Skin epidermis (tissue), 12 donors: ENCODE data around the gene CGB3.

ENCODE experiments used
- H3K27ac ChIP-seq, 21 experiments: fragments of 200-600 bp; sonication (generic) in 11 of 21; one replicate each; pipeline ENCODE4 v1.5.0; 2020; ENCODE audit warnings: mild to moderate bottlenecking in 3 of 21, inconsistent platforms in 2 of 21, moderate library complexity in 2 of 21
- H3K4me3 ChIP-seq, 7 experiments: fragments of 200-600 bp; sonication (generic) in 2 of 7; one replicate each; pipeline ENCODE4 v1.5.0; 2020; ENCODE audit warnings: inconsistent platforms in 2 of 7, mild to moderate bottlenecking in 2 of 7, moderate library complexity in 1 of 7

The CGB3 gene

GRCh38 chr19:48992581-48993174 is 31.5 kb downstream of the CGB3 start:
- Histone ChIP-seq H3K27ac (peak overlapping the region; percentile 34 to 98 (median 89)), H3K4me3 (peak overlapping the region; percentile 64 to 88 (median 78))

DNA sequence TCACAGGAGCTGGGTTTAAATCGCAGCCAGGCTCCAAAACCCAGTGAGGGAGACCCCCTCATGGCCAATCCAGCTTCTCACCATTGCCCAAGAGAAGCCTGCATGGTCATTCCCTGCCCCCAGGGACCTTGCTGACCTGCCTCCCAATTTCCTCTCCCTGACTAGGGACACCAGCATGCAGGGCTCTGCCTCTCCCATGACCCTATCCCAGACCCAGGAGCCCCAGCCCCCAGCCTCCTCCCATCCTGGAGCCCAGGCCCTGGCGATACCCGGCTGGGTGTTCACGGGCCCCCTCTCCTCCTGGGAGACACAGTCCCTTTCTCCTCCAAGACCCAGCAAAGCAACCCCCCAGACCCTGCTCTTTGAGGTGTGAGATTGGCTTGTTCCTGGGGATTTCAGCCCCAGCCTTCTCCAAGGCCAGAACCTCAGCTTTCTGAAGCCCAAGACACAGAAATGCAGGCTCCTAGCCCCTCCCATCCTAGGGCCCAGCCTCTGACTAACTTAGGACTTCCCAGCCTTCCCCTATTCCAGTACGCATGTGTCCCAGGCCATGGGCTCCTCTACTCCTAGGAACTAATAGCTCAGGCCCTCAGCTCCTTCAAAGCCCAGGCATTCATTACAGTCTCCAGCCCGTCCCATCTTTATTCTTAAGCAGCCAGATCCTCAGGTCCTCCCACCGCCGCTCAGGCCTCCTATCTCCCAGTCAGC is 32.1 kb downstream of the CGB3 start:
- Histone ChIP-seq H3K27ac (peak overlapping the region in 20 of 21 experiments; percentile 68 to 98 (median 90)), H3K4me3 (peak overlapping the region; percentile 64 to 88 (median 78))

- Histone ChIP-seq H3K27ac (peak overlapping the region in 17 of 21 experiments; percentile 26 to 98 (median 89)), H3K4me3 (peak overlapping the region in 4 of 7 experiments; percentile 69 to 88 (median 79))
These were observed 33.0 kb downstream of the CGB3 start for GRCh38 chr19:48991011-48991609.

- Histone ChIP-seq H3K27ac (peak overlapping the region in 3 of 21 experiments; percentile 2 to 30 (median 20)), H3K4me3 (no peak overlapping the region)
These were observed 33.7 kb downstream of the CGB3 start for GRCh38 chr19:48990400-48990799.

GRCh38 chr19:48989701-48990291 is 34.3 kb downstream of the CGB3 start:
- no peak overlapping the region for H3K4me3 ChIP-seq
- peak overlapping the region in 4 of 21 experiments; percentile 2 to 30 (median 18) for H3K27ac ChIP-seq

DNA sequence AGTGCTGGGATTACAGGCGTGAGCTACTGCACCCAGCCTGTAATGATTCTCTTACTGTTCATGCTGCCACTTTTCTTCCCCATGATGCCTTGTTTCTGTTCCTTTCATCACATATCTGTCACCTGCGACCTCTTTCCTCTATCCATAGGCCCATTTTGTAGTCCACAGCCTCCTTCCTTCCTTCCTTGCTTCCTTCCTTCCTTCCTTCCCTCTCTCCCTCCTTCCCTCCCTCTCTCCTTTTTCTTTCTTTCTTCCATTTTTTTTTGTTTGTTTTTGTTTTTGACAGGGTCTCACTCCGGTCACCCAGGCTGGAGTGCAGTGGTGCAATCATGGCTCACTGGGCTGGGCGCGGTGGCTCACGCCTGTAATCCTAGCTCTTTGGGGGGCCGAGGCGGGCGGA is 35.3 kb downstream of the CGB3 start:
- Histone ChIP-seq H3K27ac (no peak overlapping the region), H3K4me3 (no peak overlapping the region)

DNA sequence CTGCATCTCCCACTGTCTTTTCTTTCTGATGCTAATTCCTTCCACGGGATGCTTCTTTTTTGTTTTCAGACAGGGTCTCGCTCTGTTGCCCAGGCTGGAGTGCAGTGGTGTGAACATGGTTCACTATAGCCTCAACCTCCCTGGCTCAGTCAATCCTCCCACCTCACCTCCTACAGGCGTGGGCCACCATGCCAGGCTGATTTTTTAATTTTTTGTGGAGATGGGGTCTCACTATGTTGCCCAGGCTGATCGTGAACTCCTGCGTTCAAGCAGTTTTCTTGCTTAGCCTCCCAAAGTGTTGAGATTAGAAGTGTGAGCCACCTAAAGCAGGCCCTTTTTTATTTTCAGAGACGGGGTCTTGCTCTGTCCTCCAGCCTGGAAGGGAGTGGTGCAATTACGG is 35.8 kb downstream of the CGB3 start:
- no peak overlapping the region for H3K27ac ChIP-seq
- no peak overlapping the region for H3K4me3 ChIP-seq

GRCh38 chr19:48987323-48987722 is 36.8 kb downstream of the CGB3 start:
- Histone ChIP-seq H3K4me3 (no peak overlapping the region), H3K27ac (no peak overlapping the region)

DNA sequence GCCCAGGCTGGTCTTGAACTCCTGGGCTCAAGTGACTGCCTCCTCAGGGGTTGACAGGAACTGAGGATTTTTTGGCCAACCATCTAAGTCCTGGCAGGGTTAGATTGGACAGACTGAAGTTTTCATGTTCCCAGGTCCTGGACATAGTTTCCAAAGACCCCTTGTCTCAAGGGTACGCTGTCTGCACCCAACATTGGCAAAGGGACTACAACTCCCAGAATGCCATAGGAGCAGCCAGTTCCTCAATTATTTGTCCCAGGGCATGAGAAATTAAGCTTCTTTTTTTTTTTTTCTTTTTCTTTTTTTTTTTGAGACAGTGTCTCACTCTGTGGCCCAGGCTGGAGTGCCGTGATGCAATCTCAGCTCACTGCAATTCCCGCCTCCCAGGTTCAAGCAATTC is 37.9 kb downstream of the CGB3 start:
- Histone ChIP-seq H3K4me3 (no peak overlapping the region), H3K27ac (no peak overlapping the region)

- Histone ChIP-seq H3K4me3 (no peak overlapping the region), H3K27ac (no peak overlapping the region)
These were observed 38.4 kb downstream of the CGB3 start for GRCh38 chr19:48985711-48986110.

- H3K27ac ChIP-seq: no peak overlapping the region
These were observed 41.9 kb downstream of the CGB3 start for GRCh38 chr19:48982280-48982679.

GRCh38 chr19:48977061-48977460 is 47.1 kb downstream of the CGB3 start:
- H3K4me3 ChIP-seq: no peak overlapping the region
- peak overlapping the region in 3 of 21 experiments; percentile 10 to 42 (median 27) for H3K27ac ChIP-seq

More at GRCh38 chr19:48982280-48982679, 41.9 kb downstream of the CGB3 start:
- H3K4me3 ChIP-seq: no peak overlapping the region

GRCh38 chr19:48975947-48976847 is 47.9 kb downstream of the CGB3 start:
- Histone ChIP-seq H3K4me3 (no peak overlapping the region), H3K27ac (peak overlapping the region in 1 of 21 experiments; percentile 27)
